HL-60 (cell line): ENCODE measurements around the gene RASSF7.

Experiments used
- CTCF ChIP-seq: IDR thresholded peaks from one replicate; pipeline ENCODE4 v1.5.1; 2011; ENCODE audit warnings: low read length, control low read depth, inconsistent platforms; ENCODE audit not compliant: insufficient read depth
- POLR2AphosphoS5 ChIP-seq: IDR thresholded peaks from 2 replicates; pipeline ENCODE4 v1.6.1; 2012; ENCODE audit warnings: low read depth
- REST ChIP-seq: IDR thresholded peaks from 2 replicates; pipeline ENCODE4 v1.6.1; 2012; ENCODE audit warnings: low read depth; ENCODE audit not compliant: insufficient replicate concordance
- SPI1 ChIP-seq: IDR thresholded peaks from 2 replicates; pipeline ENCODE4 v1.6.1; 2012; ENCODE audit warnings: low read depth, mild to moderate bottlenecking, borderline replicate concordance

GRCh38 chr11:575313-575995 is 14.7 kb downstream of the RASSF7 start:
- TF ChIP-seq CTCF: no peak
- no peak for TF ChIP-seq POLR2AphosphoS5
- no peak for TF ChIP-seq REST
- TF ChIP-seq SPI1: no peak
